WTC11 (cell line): ENCODE results near the gene ZNF74. TPM values are rescaled to one million over a fixed set of nuclear protein-coding genes. Genes with fewer than 3 reads are reported as not detected.

Source experiments
- ATAC-seq: fragments of 200-7000 bp; cut with Tn5 transposase; 2 replicates; pipeline ENCODE4 v1.10.0; 2021; ENCODE audit warnings: mild to moderate bottlenecking, moderate library complexity
- CTCF ChIA-PET: fragments of 300-600 bp; sonication (Branson Sonifier 250); formaldehyde crosslinking; loops from one replicate; lab custom pipeline; 2021; ENCODE audit warnings: antibody characterized with exemption; lab: Charles Lee
- POLR2A ChIA-PET: fragments of 350-600 bp; sonication (Branson Sonifier 250); formaldehyde crosslinking; loops from one replicate; lab custom pipeline; 2021; ENCODE audit warnings: antibody characterized with exemption; lab: Charles Lee
- DNase-seq: peaks from one replicate; pipeline ENCODE4 v3.0.0; 2021; ENCODE audit warnings: low spot score
- H3K27ac Mint-ChIP-seq: 2 replicates; pipeline ENCODE4 v1.8.0; 2021; ENCODE audit warnings: mixed read lengths
- H3K27me3 Mint-ChIP-seq: 2 replicates; pipeline ENCODE4 v1.8.0; 2021; ENCODE audit warnings: low read depth, mild to moderate bottlenecking, moderate library complexity, mixed read lengths
- H3K36me3 Mint-ChIP-seq: 2 replicates; pipeline ENCODE4 v1.8.0; 2021; ENCODE audit warnings: mixed read lengths
- H3K4me1 Mint-ChIP-seq: 2 replicates; pipeline ENCODE4 v1.8.0; 2022; ENCODE audit warnings: mixed read lengths
- H3K4me3 Mint-ChIP-seq: 2 replicates; pipeline ENCODE4 v1.8.0; 2021; ENCODE audit warnings: mild to moderate bottlenecking, moderate library complexity, mixed read lengths
- H3K9me3 Mint-ChIP-seq: 2 replicates; pipeline ENCODE4 v1.8.0; 2021; ENCODE audit warnings: mixed read lengths
- ESRRA ChIP-seq: sonication (generic); formaldehyde crosslinking; IDR thresholded peaks from 2 replicates; pipeline ENCODE4 v1.8.1; 2022; ENCODE audit warnings: mild to moderate bottlenecking, missing genetic modification reagents, borderline replicate concordance
- FOXJ3 ChIP-seq: sonication (generic); formaldehyde crosslinking; IDR thresholded peaks from 2 replicates; pipeline ENCODE4 v1.9.0; 2021; ENCODE audit warnings: missing genetic modification reagents, mild to moderate bottlenecking, borderline replicate concordance
- FOXK1 ChIP-seq: sonication (generic); formaldehyde crosslinking; IDR thresholded peaks from 2 replicates; pipeline ENCODE4 v1.8.0; 2022; ENCODE audit warnings: mild to moderate bottlenecking, moderate library complexity, missing genetic modification reagents
- IRF2 ChIP-seq: sonication (generic); formaldehyde crosslinking; IDR thresholded peaks from 2 replicates; pipeline ENCODE4 v1.8.0; 2022; ENCODE audit warnings: low read depth, missing genetic modification reagents, borderline replicate concordance
- NFATC4 ChIP-seq: fragments of 250-450 bp; sonication (Bioruptor Pico); IDR thresholded peaks from 2 replicates; pipeline ENCODE4 v1.9.0; 2021; ENCODE audit warnings: mild to moderate bottlenecking
- NR1H2 ChIP-seq: sonication (generic); formaldehyde crosslinking; IDR thresholded peaks from 2 replicates; pipeline ENCODE4 v1.9.0; 2021; ENCODE audit warnings: mild to moderate bottlenecking, moderate library complexity, missing genetic modification reagents
- RELA ChIP-seq: sonication (generic); formaldehyde crosslinking; IDR thresholded peaks from 2 replicates; pipeline ENCODE4 v1.8.1; 2022; ENCODE audit warnings: missing genetic modification reagents, mild to moderate bottlenecking, borderline replicate concordance
- RORB ChIP-seq: fragments of 250-450 bp; sonication (Bioruptor Pico); IDR thresholded peaks from 2 replicates; pipeline ENCODE4 v1.9.0; 2021; ENCODE audit warnings: mild to moderate bottlenecking
- SMAD3 ChIP-seq: sonication (generic); formaldehyde crosslinking; IDR thresholded peaks from 2 replicates; pipeline ENCODE4 v1.8.0; 2022; ENCODE audit warnings: missing genetic modification reagents, mild to moderate bottlenecking, borderline replicate concordance
- ZNF232 ChIP-seq: sonication (generic); formaldehyde crosslinking; IDR thresholded peaks from 2 replicates; pipeline ENCODE4 v1.8.0; 2022; ENCODE audit warnings: mild to moderate bottlenecking, missing genetic modification reagents
- ZNF317 ChIP-seq: sonication (generic); formaldehyde crosslinking; IDR thresholded peaks from 2 replicates; pipeline ENCODE4 v1.8.1; 2023; ENCODE audit warnings: low read depth, mild to moderate bottlenecking, moderate library complexity, missing genetic modification reagents, borderline replicate concordance
- ZNF396 ChIP-seq: fragments of 250-450 bp; sonication (Bioruptor Pico); IDR thresholded peaks from 2 replicates; pipeline ENCODE4 v1.8.0; 2021; ENCODE audit warnings: mild to moderate bottlenecking, moderate library complexity, borderline replicate concordance
- ZNF423 ChIP-seq: fragments of 250-450 bp; sonication (Bioruptor Pico); IDR thresholded peaks from 2 replicates; pipeline ENCODE4 v2.1.2; 2022; ENCODE audit warnings: mild to moderate bottlenecking, moderate library complexity
- ZNF671 ChIP-seq: fragments of 250-450 bp; sonication (Bioruptor Pico); IDR thresholded peaks from 2 replicates; pipeline ENCODE4 v1.8.0; 2021; ENCODE audit warnings: mild to moderate bottlenecking
- total RNA-seq: library from RNA; stranded (reverse); gene quantifications from 3 replicates; pipeline ENCODE4 v1.2.3, GENCODE V29; 2021
- TF ChIP-seq, protein P1 (sequence below): sonication (generic); formaldehyde crosslinking; IDR thresholded peaks from 2 replicates; pipeline ENCODE4 v1.8.0; 2022; ENCODE audit warnings: mild to moderate bottlenecking, missing genetic modification reagents
- TF ChIP-seq, protein P2 (sequence below): sonication (generic); formaldehyde crosslinking; IDR thresholded peaks from 2 replicates; pipeline ENCODE4 v1.8.0; 2022; ENCODE audit warnings: mild to moderate bottlenecking, missing genetic modification reagents
- TF ChIP-seq, protein P3 (sequence below): fragments of 250-450 bp; sonication (Bioruptor Pico); IDR thresholded peaks from 2 replicates; pipeline ENCODE4 v1.8.0; 2021; ENCODE audit warnings: mild to moderate bottlenecking
- TF ChIP-seq, protein P4 (sequence below): sonication (generic); formaldehyde crosslinking; conservative IDR thresholded peaks from 2 replicates; pipeline ENCODE4 v1.8.1; 2022; ENCODE audit warnings: mild to moderate bottlenecking, missing genetic modification reagents
- TF ChIP-seq, protein P5 (sequence below): sonication (generic); formaldehyde crosslinking; IDR thresholded peaks from 2 replicates; pipeline ENCODE4 v1.8.1; 2022; ENCODE audit warnings: low read depth, missing genetic modification reagents, borderline replicate concordance
- TF ChIP-seq, protein P6 (sequence below): sonication (generic); formaldehyde crosslinking; IDR thresholded peaks from 2 replicates; pipeline ENCODE4 v1.8.0; 2023; ENCODE audit warnings: missing genetic modification reagents

The ZNF74 gene
- total RNA-seq, 1 experiment from 2014 or later: 62.8 TPM

DNA sequence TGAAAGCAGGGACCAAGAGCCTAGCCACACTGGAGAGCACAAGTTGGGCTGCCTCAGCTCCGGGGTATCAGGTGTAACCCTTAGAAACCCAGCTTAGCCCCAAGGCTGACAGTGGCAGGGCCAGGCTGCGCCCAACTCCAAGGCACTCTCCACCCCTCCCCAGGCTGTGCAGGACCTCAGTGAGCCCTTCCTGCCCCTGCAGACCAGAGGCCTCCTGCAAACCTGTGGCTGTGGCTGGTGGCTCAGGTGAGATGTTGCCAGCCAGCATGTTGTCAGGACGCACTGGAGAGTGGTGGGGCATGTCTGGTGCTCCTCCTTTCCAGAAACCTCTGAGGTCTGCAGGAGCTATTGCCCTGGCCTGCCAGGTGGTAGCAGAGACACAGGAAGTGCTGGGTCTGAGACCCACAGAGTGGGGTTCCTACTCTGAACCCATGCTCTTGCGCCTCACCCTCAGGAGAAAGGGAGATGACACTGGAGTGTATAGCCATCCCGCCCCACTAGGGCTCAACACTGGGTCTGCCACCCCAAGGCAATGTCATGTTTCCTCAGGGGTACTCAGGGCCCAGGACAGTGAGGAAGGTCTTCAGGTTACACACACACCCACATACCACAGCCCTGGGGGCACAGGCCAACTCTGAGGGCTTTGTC is 46.1 kb downstream of the ZNF74 start:
- peaks cover 38% of the 10 kb centered on the region for H3K27me3 Mint-ChIP-seq
- TF ChIP-seq FOXJ3 (CRISPR knock-in tag) (no peak), ZNF671 (no peak), SMAD3 (no peak), ESRRA (CRISPR knock-in tag) (no peak), ZNF423 (CRISPR knock-in tag) (no peak), ZNF396 (CRISPR knock-in tag) (no peak), RELA (CRISPR knock-in tag) (no peak), ZNF317 (CRISPR knock-in tag) (no peak), ZNF232 (CRISPR knock-in tag) (no peak), NR1H2 (no peak), FOXK1 (CRISPR knock-in tag) (no peak), RORB (CRISPR knock-in tag) (no peak), IRF2 (CRISPR knock-in tag) (no peak), NFATC4 (CRISPR knock-in tag) (no peak)
- TF ChIP-seq, protein P1, sequence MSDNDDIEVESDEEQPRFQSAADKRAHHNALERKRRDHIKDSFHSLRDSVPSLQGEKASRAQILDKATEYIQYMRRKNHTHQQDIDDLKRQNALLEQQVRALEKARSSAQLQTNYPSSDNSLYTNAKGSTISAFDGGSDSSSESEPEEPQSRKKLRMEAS (CRISPR knock-in tag): no peak
- TF ChIP-seq, protein P2, sequence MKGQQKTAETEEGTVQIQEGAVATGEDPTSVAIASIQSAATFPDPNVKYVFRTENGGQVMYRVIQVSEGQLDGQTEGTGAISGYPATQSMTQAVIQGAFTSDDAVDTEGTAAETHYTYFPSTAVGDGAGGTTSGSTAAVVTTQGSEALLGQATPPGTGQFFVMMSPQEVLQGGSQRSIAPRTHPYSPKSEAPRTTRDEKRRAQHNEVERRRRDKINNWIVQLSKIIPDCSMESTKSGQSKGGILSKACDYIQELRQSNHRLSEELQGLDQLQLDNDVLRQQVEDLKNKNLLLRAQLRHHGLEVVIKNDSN (CRISPR knock-in tag): no peak
- TF ChIP-seq, protein P3, sequence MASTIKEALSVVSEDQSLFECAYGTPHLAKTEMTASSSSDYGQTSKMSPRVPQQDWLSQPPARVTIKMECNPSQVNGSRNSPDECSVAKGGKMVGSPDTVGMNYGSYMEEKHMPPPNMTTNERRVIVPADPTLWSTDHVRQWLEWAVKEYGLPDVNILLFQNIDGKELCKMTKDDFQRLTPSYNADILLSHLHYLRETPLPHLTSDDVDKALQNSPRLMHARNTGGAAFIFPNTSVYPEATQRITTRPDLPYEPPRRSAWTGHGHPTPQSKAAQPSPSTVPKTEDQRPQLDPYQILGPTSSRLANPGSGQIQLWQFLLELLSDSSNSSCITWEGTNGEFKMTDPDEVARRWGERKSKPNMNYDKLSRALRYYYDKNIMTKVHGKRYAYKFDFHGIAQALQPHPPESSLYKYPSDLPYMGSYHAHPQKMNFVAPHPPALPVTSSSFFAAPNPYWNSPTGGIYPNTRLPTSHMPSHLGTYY (CRISPR knock-in tag): no peak
- TF ChIP-seq, protein P4, sequence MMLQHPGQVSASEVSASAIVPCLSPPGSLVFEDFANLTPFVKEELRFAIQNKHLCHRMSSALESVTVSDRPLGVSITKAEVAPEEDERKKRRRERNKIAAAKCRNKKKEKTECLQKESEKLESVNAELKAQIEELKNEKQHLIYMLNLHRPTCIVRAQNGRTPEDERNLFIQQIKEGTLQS: no peak
- TF ChIP-seq, protein P5, sequence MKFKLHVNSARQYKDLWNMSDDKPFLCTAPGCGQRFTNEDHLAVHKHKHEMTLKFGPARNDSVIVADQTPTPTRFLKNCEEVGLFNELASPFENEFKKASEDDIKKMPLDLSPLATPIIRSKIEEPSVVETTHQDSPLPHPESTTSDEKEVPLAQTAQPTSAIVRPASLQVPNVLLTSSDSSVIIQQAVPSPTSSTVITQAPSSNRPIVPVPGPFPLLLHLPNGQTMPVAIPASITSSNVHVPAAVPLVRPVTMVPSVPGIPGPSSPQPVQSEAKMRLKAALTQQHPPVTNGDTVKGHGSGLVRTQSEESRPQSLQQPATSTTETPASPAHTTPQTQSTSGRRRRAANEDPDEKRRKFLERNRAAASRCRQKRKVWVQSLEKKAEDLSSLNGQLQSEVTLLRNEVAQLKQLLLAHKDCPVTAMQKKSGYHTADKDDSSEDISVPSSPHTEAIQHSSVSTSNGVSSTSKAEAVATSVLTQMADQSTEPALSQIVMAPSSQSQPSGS: no peak
- TF ChIP-seq, protein P6, sequence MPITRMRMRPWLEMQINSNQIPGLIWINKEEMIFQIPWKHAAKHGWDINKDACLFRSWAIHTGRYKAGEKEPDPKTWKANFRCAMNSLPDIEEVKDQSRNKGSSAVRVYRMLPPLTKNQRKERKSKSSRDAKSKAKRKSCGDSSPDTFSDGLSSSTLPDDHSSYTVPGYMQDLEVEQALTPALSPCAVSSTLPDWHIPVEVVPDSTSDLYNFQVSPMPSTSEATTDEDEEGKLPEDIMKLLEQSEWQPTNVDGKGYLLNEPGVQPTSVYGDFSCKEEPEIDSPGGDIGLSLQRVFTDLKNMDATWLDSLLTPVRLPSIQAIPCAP (CRISPR knock-in tag): no peak
- no peak overlapping the region for H3K27ac Mint-ChIP-seq
- no peak for DNase-seq
- ChIA-PET POLR2A (interaction anchor here (0.6 kb wide), 1 partner anchor 299 kb away, joined by 8 read pairs; no protein-coding TSS in a partner anchor), CTCF (interaction anchor here (0.8 to 2.6 kb wide), 5 partner anchors 9 to 57 kb away, joined by 5 to 21 read pairs (median 8); no protein-coding TSS in a partner anchor)
- no peak overlapping the region for H3K4me3 Mint-ChIP-seq
- H3K9me3 Mint-ChIP-seq: no peaks in the 10 kb centered on the region
- H3K4me1 Mint-ChIP-seq: peaks cover 21% of the 10 kb centered on the region
- no peaks in the 10 kb centered on the region for H3K36me3 Mint-ChIP-seq
- ATAC-seq: no peak
